Measurements from ENCODE around the gene MBD5.

Gene MBD5

DNA sequence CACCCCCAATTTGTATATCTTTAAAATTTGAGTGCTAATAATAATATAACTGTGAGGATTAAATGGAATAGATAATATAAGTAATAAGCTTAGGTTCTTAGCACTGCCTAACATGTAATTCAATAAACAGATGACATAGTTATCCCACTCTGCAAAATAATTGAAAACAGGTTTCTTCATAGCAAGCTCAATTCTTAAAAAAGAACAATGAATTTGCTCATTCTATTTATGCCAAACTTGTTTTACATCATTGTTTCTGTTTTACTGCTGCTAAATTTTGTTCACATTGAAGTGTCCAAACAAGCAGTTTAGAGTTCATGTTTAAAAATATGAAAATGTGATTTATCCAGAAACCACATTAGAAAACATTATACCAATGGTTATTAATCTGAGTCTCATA lies 217.0 kb downstream of the MBD5 start:
- TF ChIP-seq, protein P1, sequence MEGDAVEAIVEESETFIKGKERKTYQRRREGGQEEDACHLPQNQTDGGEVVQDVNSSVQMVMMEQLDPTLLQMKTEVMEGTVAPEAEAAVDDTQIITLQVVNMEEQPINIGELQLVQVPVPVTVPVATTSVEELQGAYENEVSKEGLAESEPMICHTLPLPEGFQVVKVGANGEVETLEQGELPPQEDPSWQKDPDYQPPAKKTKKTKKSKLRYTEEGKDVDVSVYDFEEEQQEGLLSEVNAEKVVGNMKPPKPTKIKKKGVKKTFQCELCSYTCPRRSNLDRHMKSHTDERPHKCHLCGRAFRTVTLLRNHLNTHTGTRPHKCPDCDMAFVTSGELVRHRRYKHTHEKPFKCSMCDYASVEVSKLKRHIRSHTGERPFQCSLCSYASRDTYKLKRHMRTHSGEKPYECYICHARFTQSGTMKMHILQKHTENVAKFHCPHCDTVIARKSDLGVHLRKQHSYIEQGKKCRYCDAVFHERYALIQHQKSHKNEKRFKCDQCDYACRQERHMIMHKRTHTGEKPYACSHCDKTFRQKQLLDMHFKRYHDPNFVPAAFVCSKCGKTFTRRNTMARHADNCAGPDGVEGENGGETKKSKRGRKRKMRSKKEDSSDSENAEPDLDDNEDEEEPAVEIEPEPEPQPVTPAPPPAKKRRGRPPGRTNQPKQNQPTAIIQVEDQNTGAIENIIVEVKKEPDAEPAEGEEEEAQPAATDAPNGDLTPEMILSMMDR (conservative IDR thresholded peaks at IDR 0.05; ENCODE audit: low read depth): no peak
- H3K27ac ChIP-seq: no peak overlapping the region
- POLR2A ChIA-PET (ENCODE audit: low non-redundant PET): no interaction called here
- no peak for DNase-seq (ENCODE audit: low spot score)
- CTCF ChIA-PET: no interaction called here

DNA sequence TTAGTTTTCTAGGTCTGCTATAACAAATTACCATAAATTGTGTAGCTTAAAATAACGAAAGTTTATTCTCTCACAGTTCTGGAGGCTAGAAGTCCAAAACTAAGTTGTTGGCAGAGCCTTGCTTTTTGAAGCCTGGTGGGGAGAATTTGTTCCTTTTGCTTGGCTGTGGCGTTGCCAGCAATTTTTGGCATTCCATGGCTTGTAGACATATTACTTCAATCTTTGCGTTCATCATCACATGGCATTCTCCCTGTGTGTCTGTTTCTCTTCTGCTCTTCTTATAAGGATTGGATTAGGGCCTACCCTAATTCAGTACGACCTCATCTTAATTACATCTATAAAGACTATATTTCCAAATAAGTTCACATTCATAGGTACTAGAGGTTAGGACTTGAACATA lies 217.7 kb downstream of the MBD5 start:
- no peak for DNase-seq (ENCODE audit: low spot score)
- ChIA-PET CTCF (no interaction called here), POLR2A (ENCODE audit: low non-redundant PET) (no interaction called here)
- no peak overlapping the region for H3K27ac ChIP-seq
- TF ChIP-seq, protein P1 (conservative IDR thresholded peaks at IDR 0.05; ENCODE audit: low read depth): no peak

DNA sequence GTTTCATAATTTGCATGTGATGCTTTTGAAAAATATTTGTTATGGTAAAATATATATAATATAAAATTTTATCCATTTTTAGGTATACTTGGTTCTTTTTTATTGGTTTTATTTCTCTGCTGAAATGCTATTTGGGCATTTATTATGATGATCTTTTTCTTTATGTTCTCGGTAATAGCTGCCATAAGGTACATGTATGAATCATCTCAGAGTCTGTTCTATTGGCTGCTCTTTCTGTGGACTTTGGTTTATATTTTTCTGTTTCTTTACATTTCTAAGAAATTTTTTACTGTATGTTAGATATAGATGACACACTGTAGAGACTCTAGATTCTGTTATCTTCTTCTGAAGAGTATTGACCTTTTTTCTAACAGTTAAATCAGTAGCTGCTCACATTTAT lies 219.9 kb downstream of the MBD5 start:
- no peak overlapping the region for H3K27ac ChIP-seq
- TF ChIP-seq, protein P1 (conservative IDR thresholded peaks at IDR 0.05; ENCODE audit: low read depth): no peak
- ChIA-PET CTCF (interaction anchor here (0.7 kb wide), 1 partner anchor 10 kb away, joined by 4 read pairs; no protein-coding TSS in a partner anchor), POLR2A (ENCODE audit: low non-redundant PET) (no interaction called here)
- no peak for DNase-seq (ENCODE audit: low spot score)

DNA sequence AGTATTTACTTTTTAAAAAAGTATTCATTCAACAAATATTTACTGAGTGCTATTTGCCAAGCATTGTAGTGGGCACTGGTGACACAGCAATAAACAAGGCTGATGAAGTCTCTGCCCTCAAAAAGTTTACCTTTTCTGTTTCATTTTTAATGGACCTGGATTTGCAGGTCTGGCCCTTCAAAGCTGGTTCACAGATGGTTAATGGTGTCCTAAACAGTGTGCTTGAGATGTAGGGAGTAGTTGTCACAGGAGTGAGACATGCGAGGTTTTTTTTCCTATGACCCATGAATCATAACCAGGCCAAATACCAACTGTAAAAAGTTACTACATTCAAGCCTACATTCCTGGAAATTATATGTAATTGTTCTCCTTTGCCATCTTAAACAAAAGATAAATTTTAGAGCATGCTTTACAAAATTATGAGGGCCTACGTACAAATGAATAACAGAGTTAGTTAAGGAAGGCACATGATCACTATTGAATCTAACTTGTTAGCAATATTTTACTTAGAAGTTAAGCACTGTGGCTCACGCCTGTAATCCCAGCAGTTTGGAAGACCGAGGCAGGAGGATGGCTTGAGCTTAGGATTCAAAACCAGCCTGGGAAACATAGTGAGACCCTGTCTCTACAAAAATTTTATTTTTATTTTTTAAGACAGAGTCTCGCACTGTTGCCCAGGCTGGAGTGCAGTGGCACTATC lies 223.9 kb downstream of the MBD5 start:
- DNase-seq (ENCODE audit: low spot score): no peak
- CTCF ChIA-PET: interaction anchor here (0.6 kb wide), 1 partner anchor 147 kb away, joined by 3 read pairs; no protein-coding TSS in a partner anchor
- no peak overlapping the region for H3K27ac ChIP-seq
- POLR2A ChIA-PET (ENCODE audit: low non-redundant PET): no interaction called here
- TF ChIP-seq, protein P1 (conservative IDR thresholded peaks at IDR 0.05; ENCODE audit: low read depth): no peak

DNA sequence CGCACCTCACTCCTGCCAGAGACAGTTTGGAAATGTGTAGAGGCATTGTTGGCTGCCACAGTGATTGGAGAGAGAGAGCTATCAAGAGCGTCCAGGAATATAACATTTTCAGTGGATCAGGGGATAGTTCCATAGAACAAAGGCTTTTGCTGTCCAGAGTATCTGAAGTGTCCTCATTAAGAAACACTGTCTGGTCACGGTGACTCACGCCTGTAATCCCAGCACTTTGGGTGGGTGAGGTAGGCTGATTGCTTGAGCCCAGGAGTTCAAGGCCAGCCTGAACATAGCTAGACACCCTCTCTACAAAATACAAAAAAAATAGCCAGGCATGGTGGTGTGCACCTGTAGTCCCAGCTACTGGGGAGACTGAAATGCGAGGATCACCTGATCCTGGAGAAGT lies 231.1 kb downstream of the MBD5 start:
- no peak overlapping the region for H3K27ac ChIP-seq
- TF ChIP-seq, protein P1 (conservative IDR thresholded peaks at IDR 0.05; ENCODE audit: low read depth): no peak
- POLR2A ChIA-PET (ENCODE audit: low non-redundant PET): no interaction called here
- CTCF ChIA-PET: interaction anchor here (0.6 kb wide), 1 partner anchor 214 kb away, joined by 3 read pairs; no protein-coding TSS in a partner anchor
- no peak for DNase-seq (ENCODE audit: low spot score)

DNA sequence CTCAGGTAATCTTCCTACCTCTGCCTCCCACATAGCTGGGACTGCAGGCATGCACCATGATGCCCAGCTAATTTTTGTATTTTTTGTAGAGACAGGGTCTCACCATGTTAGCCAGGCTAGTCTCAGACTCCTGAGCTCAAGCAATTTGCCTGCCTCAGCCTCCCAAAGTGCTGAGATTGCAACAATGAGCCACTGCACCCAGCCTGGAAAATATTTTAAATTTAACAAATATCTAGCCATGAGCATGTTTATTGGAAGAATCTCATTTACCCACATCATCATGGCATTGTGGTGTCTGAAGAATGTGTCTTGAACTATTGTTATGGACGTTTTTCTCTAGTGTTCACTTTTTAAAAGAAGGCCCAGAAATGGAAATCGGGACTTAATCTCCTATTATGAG lies 231.8 kb downstream of the MBD5 start:
- TF ChIP-seq, protein P1 (conservative IDR thresholded peaks at IDR 0.05; ENCODE audit: low read depth): no peak
- CTCF ChIA-PET: interaction anchor here (0.5 to 1.0 kb wide), 3 partner anchors 15 to 376 kb away, joined by 3 to 4 read pairs (median 3); no protein-coding TSS in a partner anchor
- DNase-seq (ENCODE audit: low spot score): no peak
- POLR2A ChIA-PET (ENCODE audit: low non-redundant PET): no interaction called here
- no peak overlapping the region for H3K27ac ChIP-seq
